Loucy (cell line): ENCODE data around the gene ABCA8.

ENCODE experiments used
- H2AFZ ChIP-seq: fragments of 200-600 bp; sonication (generic); 2 replicates; pipeline ENCODE4 v1.6.0; 2016; ENCODE audit warnings: antibody characterized with exemption, mild to moderate bottlenecking, low read length, moderate library complexity
- H3F3A ChIP-seq: fragments of 200-600 bp; 2 replicates; pipeline ENCODE4 v1.6.0; 2016; ENCODE audit warnings: antibody characterized with exemption, low read depth, mild to moderate bottlenecking
- H3K27me3 ChIP-seq: fragments of 200-600 bp; sonication (generic); 2 replicates; pipeline ENCODE4 v1.6.1; 2014; ENCODE audit warnings: low read length, mild to moderate bottlenecking; ENCODE audit not compliant: insufficient read depth, poor library complexity, severe bottlenecking
- H3K36me3 ChIP-seq: fragments of 200-600 bp; sonication (generic); 2 replicates; pipeline ENCODE4 v1.6.1; 2016; ENCODE audit warnings: low read length; ENCODE audit not compliant: insufficient read depth
- H3K4me1 ChIP-seq: fragments of 200-600 bp; sonication (generic); 2 replicates; pipeline ENCODE4 v1.5.1; 2014; ENCODE audit warnings: low read length, mild to moderate bottlenecking; ENCODE audit not compliant: insufficient read depth, poor library complexity, severe bottlenecking
- H3K4me2 ChIP-seq: fragments of 200-600 bp; sonication (generic); 2 replicates; pipeline ENCODE4 v1.6.0; 2014; ENCODE audit warnings: antibody characterized with exemption, low read length, low read depth, mild to moderate bottlenecking; ENCODE audit not compliant: poor library complexity, severe bottlenecking
- H3K4me3 ChIP-seq: fragments of 200-600 bp; sonication (generic); 2 replicates; pipeline ENCODE4 v1.5.1; 2014; ENCODE audit warnings: low read length, mild to moderate bottlenecking, mixed read lengths; ENCODE audit not compliant: poor library complexity, severe bottlenecking
- H3K79me2 ChIP-seq: fragments of 200-600 bp; sonication (generic); 2 replicates; pipeline ENCODE4 v1.6.1; 2014; ENCODE audit warnings: low read length; ENCODE audit not compliant: insufficient read depth
- H3K9ac ChIP-seq: fragments of 200-600 bp; sonication (generic); 2 replicates; pipeline ENCODE4 v1.6.0; 2014; ENCODE audit warnings: mild to moderate bottlenecking, low read depth, low read length, moderate library complexity; ENCODE audit not compliant: poor library complexity, severe bottlenecking
- H3K9me2 ChIP-seq: fragments of 200-600 bp; sonication (generic); replicated peaks from 2 replicates; pipeline ENCODE4 v1.6.1; 2016; ENCODE audit warnings: low read depth, low read length, mixed read lengths
- H3K9me3 ChIP-seq: fragments of 200-600 bp; sonication (generic); 2 replicates; pipeline ENCODE4 v1.6.1; 2014; ENCODE audit warnings: mild to moderate bottlenecking, antibody characterized with exemption, low read length, low read depth; ENCODE audit not compliant: insufficient read depth
- H4K20me1 ChIP-seq: fragments of 200-600 bp; sonication (generic); 2 replicates; pipeline ENCODE4 v1.6.0; 2014; ENCODE audit warnings: antibody characterized with exemption, low read length, mild to moderate bottlenecking; ENCODE audit not compliant: insufficient read depth, poor library complexity, severe bottlenecking
- CTCF ChIP-seq: fragments of 200-600 bp; sonication (generic); conservative IDR thresholded peaks from 2 replicates; pipeline ENCODE4 v1.5.1; 2014; ENCODE audit warnings: mild to moderate bottlenecking, antibody characterized with exemption, low read length
- EZH2phosphoT487 ChIP-seq: fragments of 200-600 bp; IDR thresholded peaks from 2 replicates; pipeline ENCODE4 v1.6.1; 2018; ENCODE audit warnings: antibody characterized with exemption, mild to moderate bottlenecking, moderate library complexity, borderline replicate concordance

ABCA8 gene

GRCh38 chr17:68972119-68972704, 17.0 kb upstream of the ABCA8 start:
- no peaks in the 10 kb centered on the region for H3K4me1 ChIP-seq
- H3K9me3 ChIP-seq = no peaks in the 10 kb centered on the region
- no peak overlapping the region for H2AFZ ChIP-seq
- no peak overlapping the region for H3K4me3 ChIP-seq
- TF ChIP-seq EZH2phosphoT487 (no peak), CTCF (peak; percentile 57)
- H3F3A ChIP-seq = no peaks in the 10 kb centered on the region
- H3K9ac ChIP-seq = no peak overlapping the region
- no peak overlapping the region for H3K4me2 ChIP-seq
- H3K27me3 ChIP-seq = no peaks in the 10 kb centered on the region
- no peaks in the 10 kb centered on the region for H3K9me2 ChIP-seq
- no peaks in the 10 kb centered on the region for H3K79me2 ChIP-seq
- no peaks in the 10 kb centered on the region for H4K20me1 ChIP-seq
- no peaks in the 10 kb centered on the region for H3K36me3 ChIP-seq

GRCh38 chr17:68969101-68969500, 13.9 kb upstream of the ABCA8 start:
- no peaks in the 10 kb centered on the region for H3K79me2 ChIP-seq
- H3K4me3 ChIP-seq = no peak overlapping the region
- no peaks in the 10 kb centered on the region for H3K27me3 ChIP-seq
- no peak overlapping the region for H2AFZ ChIP-seq
- no peaks in the 10 kb centered on the region for H3F3A ChIP-seq
- no peaks in the 10 kb centered on the region for H4K20me1 ChIP-seq
- H3K4me2 ChIP-seq = no peak overlapping the region
- no peaks in the 10 kb centered on the region for H3K36me3 ChIP-seq
- no peaks in the 10 kb centered on the region for H3K9me3 ChIP-seq
- no peak for TF ChIP-seq EZH2phosphoT487
- no peak for TF ChIP-seq CTCF
- H3K4me1 ChIP-seq = no peaks in the 10 kb centered on the region
- H3K9ac ChIP-seq = no peak overlapping the region
- H3K9me2 ChIP-seq = no peaks in the 10 kb centered on the region

GRCh38 chr17:68963958-68964357, 8.8 kb upstream of the ABCA8 start:
- Histone ChIP-seq H3K9me2 (no peaks in the 10 kb centered on the region), H3K9me3 (no peaks in the 10 kb centered on the region), H3K36me3 (no peaks in the 10 kb centered on the region), H3K4me2 (no peak overlapping the region), H4K20me1 (no peaks in the 10 kb centered on the region), H3F3A (no peaks in the 10 kb centered on the region), H2AFZ (no peak overlapping the region), H3K9ac (no peak overlapping the region), H3K4me3 (no peak overlapping the region), H3K4me1 (no peaks in the 10 kb centered on the region), H3K27me3 (no peaks in the 10 kb centered on the region), H3K79me2 (no peaks in the 10 kb centered on the region)
- TF ChIP-seq CTCF (no peak), EZH2phosphoT487 (no peak)
